ENCODE data around the gene RTKN. TPM values are rescaled to one million over a fixed set of nuclear protein-coding genes. Genes with fewer than 3 reads are reported as not detected.

RTKN gene
- total RNA-seq, 1 experiment from 2014 or later, result 94.0 TPM

GRCh38 chr2:74407682-74408081 lies 34.1 kb downstream of the RTKN start (continued):
- TF ChIP-seq REST (IDR thresholded peaks at IDR 0.05; ENCODE audit: low read depth) (no peak), JUND (IDR thresholded peaks at IDR 0.05) (no peak), ZNF274 (IDR thresholded peaks at IDR 0.05; ENCODE audit: low read depth, low read length) (no peak), RAD21 (IDR thresholded peaks at IDR 0.05; ENCODE audit: low read depth) (no peak), SRF (IDR thresholded peaks at IDR 0.05; ENCODE audit: low read depth) (no peak), ZFX (IDR thresholded peaks at IDR 0.05) (no peak), FOSL1 (IDR thresholded peaks at IDR 0.05; ENCODE audit: low read depth) (no peak), CTCF (IDR thresholded peaks at IDR 0.05 in 2 of 3, conservative IDR thresholded peaks at IDR 0.05 in 1 of 3; ENCODE audit: borderline replicate concordance in 1 of 3, insufficient read depth in 1 of 3, low read depth in 2 of 3, low read length in 2 of 3) (no peak), SIN3A (IDR thresholded peaks at IDR 0.05; ENCODE audit: low read depth) (no peak)

GRCh38 chr2:74406035-74406434 lies 35.7 kb downstream of the RTKN start:
- ATAC-seq (no peak; the same call in 1 of the 2 replicates), DNase-seq (ENCODE audit: low read depth, low spot score) (no peak)
- Histone ChIP-seq H3K9ac (ENCODE audit: low read length) (no peak overlapping the region), H2AFZ (ENCODE audit: low read depth, low read length, poor library complexity, severe bottlenecking) (no peak overlapping the region), H3K9me2 (ENCODE audit: insufficient read depth) (no peaks in the 10 kb centered on the region), H3K36me3 (ENCODE audit: control insufficient read depth in 1 of 2, insufficient read depth in 2 of 2, low read length in 2 of 2) (no peaks in the 10 kb centered on the region), H3K4me1 (ENCODE audit: control insufficient read depth in 1 of 2, insufficient read depth in 2 of 2, low read length in 2 of 2) (peaks cover 0 to 11% of the 10 kb centered on the region in 2 experiments; a peak in 2 of 4 replicates), H4K20me1 (ENCODE audit: insufficient read depth) (no peaks in the 10 kb centered on the region), H3K4me2 (ENCODE audit: low read length) (no peak overlapping the region), H3K4me3 (replicated peaks in 1 of 2; ENCODE audit: low read depth in 1 of 2, low read length in 2 of 2) (no peak overlapping the region), H3K27ac (ENCODE audit: low read depth, low read length) (no peak overlapping the region), H3K9me3 (ENCODE audit: control insufficient read depth in 1 of 2, insufficient read depth in 1 of 2, low read depth in 1 of 2, low read length in 2 of 2) (no peaks in the 10 kb centered on the region), H3K79me2 (ENCODE audit: insufficient read depth, low read length) (no peaks in the 10 kb centered on the region), H3K27me3 (ENCODE audit: insufficient read depth, low read length) (no peaks in the 10 kb centered on the region)
- ChIA-PET RAD21 (ENCODE audit: low non-redundant PET in 1 of 2, low total read pairs in 2 of 2, uncharacterized antibody in 2 of 2, unreplicated experiment in 2 of 2) (no interaction called here), POLR2A (no interaction called here), CTCF (no interaction called here)
- intact Hi-C loops (cut with micrococcal nuclease), result no loop called here
- no TSS peak for BruUV-seq (replicated peaks)
- no peak for TF ChIP-seq CTCF (IDR thresholded peaks at IDR 0.05 in 2 of 3, conservative IDR thresholded peaks at IDR 0.05 in 1 of 3; ENCODE audit: borderline replicate concordance in 1 of 3, insufficient read depth in 1 of 3, low read depth in 2 of 3, low read length in 2 of 3)
- TF ChIP-seq POLR2AphosphoS5 (IDR thresholded peaks at IDR 0.05; ENCODE audit: low read depth, low read length), result no peak
- TF ChIP-seq JUND (IDR thresholded peaks at IDR 0.05), result no peak
- no peak for TF ChIP-seq ELF1 (IDR thresholded peaks at IDR 0.05; ENCODE audit: borderline replicate concordance, low read depth)
- no peak for TF ChIP-seq CEBPB (IDR thresholded peaks at IDR 0.05; ENCODE audit: low read depth)
- TF ChIP-seq EZH2phosphoT487 (IDR thresholded peaks at IDR 0.05; ENCODE audit: borderline replicate concordance), result no peak
- no peak for TF ChIP-seq ZFX (IDR thresholded peaks at IDR 0.05)
- TF ChIP-seq YY1 (IDR thresholded peaks at IDR 0.05; ENCODE audit: extremely low read depth, insufficient replicate concordance, low read depth, low read length), result no peak
- no peak for TF ChIP-seq SP1 (IDR thresholded peaks at IDR 0.05; ENCODE audit: low read depth)
- TF ChIP-seq FOSL1 (IDR thresholded peaks at IDR 0.05; ENCODE audit: low read depth), result no peak
- no peak for TF ChIP-seq CBX3 (IDR thresholded peaks at IDR 0.05; ENCODE audit: low read depth)
- no peak for TF ChIP-seq EZH2 (IDR thresholded peaks at IDR 0.05)
- TF ChIP-seq RAD21 (IDR thresholded peaks at IDR 0.05; ENCODE audit: low read depth), result no peak
- TF ChIP-seq SIN3A (IDR thresholded peaks at IDR 0.05; ENCODE audit: low read depth), result no peak
